DND-41 (cell line): Measurements from ENCODE around the gene GSTM2.
"Not testable (repeated sequence)": the region's sequence is repeated elsewhere in the genome, so short reads cannot be mapped to it uniquely, and the experiment has no call there.

Experiments
- EZH2 ChIP-seq: IDR thresholded peaks from 3 replicates; pipeline ENCODE4 v1.6.1; 2012; ENCODE audit warnings: borderline replicate concordance, low read depth, mild to moderate bottlenecking, moderate library complexity, low read length, inconsistent platforms; ENCODE audit not compliant: severe bottlenecking
- TF ChIP-seq, protein P1 (sequence below): IDR thresholded peaks from 2 replicates; pipeline ENCODE4 v1.5.1; 2012; ENCODE audit warnings: borderline replicate concordance, low read length, moderate library complexity, mild to moderate bottlenecking; ENCODE audit not compliant: poor library complexity, severe bottlenecking; ENCODE audit errors: extremely low read depth

DNA sequence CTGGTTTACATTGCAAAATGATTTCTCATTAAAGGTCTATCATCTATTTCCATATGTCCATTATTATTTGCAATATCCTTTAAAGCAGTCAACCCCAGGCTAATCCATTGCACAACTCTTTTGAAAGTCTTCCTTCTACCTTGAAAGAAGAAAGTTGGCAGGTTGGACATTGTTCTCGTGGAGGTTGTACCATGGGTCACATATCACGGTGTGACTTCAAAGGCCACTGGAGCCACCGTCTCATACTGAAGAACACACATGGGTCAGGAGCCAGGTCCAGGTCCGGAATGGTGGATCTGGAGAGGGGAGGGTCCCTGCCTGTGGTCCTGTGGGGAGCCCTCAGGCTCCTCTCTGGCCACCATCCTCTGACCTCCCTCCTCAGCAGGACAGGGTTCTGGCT, 18.0 kb downstream of the GSTM2 start:
- TF ChIP-seq, protein P1, sequence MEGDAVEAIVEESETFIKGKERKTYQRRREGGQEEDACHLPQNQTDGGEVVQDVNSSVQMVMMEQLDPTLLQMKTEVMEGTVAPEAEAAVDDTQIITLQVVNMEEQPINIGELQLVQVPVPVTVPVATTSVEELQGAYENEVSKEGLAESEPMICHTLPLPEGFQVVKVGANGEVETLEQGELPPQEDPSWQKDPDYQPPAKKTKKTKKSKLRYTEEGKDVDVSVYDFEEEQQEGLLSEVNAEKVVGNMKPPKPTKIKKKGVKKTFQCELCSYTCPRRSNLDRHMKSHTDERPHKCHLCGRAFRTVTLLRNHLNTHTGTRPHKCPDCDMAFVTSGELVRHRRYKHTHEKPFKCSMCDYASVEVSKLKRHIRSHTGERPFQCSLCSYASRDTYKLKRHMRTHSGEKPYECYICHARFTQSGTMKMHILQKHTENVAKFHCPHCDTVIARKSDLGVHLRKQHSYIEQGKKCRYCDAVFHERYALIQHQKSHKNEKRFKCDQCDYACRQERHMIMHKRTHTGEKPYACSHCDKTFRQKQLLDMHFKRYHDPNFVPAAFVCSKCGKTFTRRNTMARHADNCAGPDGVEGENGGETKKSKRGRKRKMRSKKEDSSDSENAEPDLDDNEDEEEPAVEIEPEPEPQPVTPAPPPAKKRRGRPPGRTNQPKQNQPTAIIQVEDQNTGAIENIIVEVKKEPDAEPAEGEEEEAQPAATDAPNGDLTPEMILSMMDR: not testable (repeated sequence)
- TF ChIP-seq EZH2: not testable (repeated sequence)
